Activated T-cell treated with anti-CD3 and anti-CD28 coated beads, Interleukin-2, amount 50 U/mL, for 72 hours (primary cell): Measurements from ENCODE around the gene CRYZL1. TPM values are rescaled to one million over a fixed set of nuclear protein-coding genes. Genes with fewer than 3 reads are reported as not detected.

Source experiments
- ATAC-seq, 2 donors: fragments of 150-1000 bp; cut with Tn5 transposase; replicated peaks in 1 of 2; 2 replicates each; pipeline ENCODE4 v1.10.0; 2021; ENCODE audit warnings: moderate library complexity in 2 of 2, mild to moderate bottlenecking in 1 of 2
- DNase-seq, 2 donors: peaks; one replicate each; pipeline ENCODE4 v3.0.0; 2021 to 2022; ENCODE audit warnings: mixed read lengths in 1 of 2
- H3K27ac Mint-ChIP-seq: one replicate; pipeline ENCODE4 v1.8.0; 2022; ENCODE audit warnings: mild to moderate bottlenecking, moderate library complexity, mixed read lengths
- H3K27me3 Mint-ChIP-seq: one replicate; pipeline ENCODE4 v1.8.0; 2022; ENCODE audit warnings: low read depth, mixed read lengths
- H3K36me3 Mint-ChIP-seq, 2 donors: one replicate each; pipeline ENCODE4 v1.8.0; 2022; ENCODE audit warnings: mixed read lengths in 2 of 2, mild to moderate bottlenecking in 1 of 2; ENCODE audit not compliant: insufficient read depth in 2 of 2
- H3K4me1 Mint-ChIP-seq: one replicate; pipeline ENCODE4 v1.8.0; 2022; ENCODE audit warnings: low read depth, mixed read lengths
- H3K4me3 Mint-ChIP-seq, 2 donors: one replicate each; pipeline ENCODE4 v1.8.0; 2022; ENCODE audit warnings: mild to moderate bottlenecking in 2 of 2, mixed read lengths in 2 of 2, moderate library complexity in 2 of 2
- H3K9me3 Mint-ChIP-seq, 2 donors: one replicate each; pipeline ENCODE4 v1.8.0; 2022; ENCODE audit warnings: mixed read lengths in 2 of 2
- total RNA-seq, 2 donors: library from RNA; stranded (reverse); gene quantifications; one replicate each; pipeline ENCODE4 v1.2.3, GENCODE V29; 2022

Gene CRYZL1
- total RNA-seq, 2 donors from 2014 or later = 42.0 to 46.4 TPM

DNA sequence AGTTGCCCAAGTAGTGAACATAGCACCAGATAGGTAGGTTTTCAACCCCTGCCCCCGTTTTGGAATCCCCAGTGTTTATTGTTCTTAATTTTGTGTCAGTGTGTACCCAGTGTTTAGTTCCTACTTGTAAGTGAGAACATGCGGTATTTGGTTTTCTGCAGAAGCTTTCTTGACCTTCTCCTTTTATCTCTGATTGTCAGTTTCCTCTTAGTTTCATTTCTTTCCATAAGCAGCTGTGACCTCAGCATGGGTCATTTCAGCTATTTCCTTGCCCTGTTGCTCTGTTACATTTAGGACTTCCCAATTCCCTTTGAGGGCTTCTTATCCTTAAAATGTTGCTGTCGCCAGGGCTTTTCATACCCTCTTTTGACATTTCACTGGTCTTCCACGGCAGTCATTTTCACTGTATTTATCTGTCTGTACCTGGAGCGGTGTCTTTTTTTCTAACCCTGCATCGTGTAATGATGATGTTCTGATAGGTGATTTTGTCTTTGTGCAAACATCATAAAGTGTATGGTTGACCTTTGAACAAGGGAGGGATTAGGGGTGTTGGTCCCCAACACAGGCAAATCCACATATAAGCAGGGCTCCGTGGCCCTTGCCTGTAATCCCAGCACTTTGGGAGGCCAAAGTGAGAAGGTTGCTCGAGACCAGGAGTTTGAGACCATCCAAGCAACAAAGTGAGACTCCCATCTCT, 15.7 kb upstream of the CRYZL1 start:
- peaks cover 6% of the 10 kb centered on the region for H3K4me1 Mint-ChIP-seq
- ATAC-seq (no peak), DNase-seq (no peak)
- no peak overlapping the region for H3K4me3 Mint-ChIP-seq
- H3K27ac Mint-ChIP-seq = no peak overlapping the region
- peaks cover 0 to 4% of the 10 kb centered on the region in 2 donors for H3K9me3 Mint-ChIP-seq
- H3K36me3 Mint-ChIP-seq = no peaks in the 10 kb centered on the region
- peaks cover 8% of the 10 kb centered on the region for H3K27me3 Mint-ChIP-seq

DNA sequence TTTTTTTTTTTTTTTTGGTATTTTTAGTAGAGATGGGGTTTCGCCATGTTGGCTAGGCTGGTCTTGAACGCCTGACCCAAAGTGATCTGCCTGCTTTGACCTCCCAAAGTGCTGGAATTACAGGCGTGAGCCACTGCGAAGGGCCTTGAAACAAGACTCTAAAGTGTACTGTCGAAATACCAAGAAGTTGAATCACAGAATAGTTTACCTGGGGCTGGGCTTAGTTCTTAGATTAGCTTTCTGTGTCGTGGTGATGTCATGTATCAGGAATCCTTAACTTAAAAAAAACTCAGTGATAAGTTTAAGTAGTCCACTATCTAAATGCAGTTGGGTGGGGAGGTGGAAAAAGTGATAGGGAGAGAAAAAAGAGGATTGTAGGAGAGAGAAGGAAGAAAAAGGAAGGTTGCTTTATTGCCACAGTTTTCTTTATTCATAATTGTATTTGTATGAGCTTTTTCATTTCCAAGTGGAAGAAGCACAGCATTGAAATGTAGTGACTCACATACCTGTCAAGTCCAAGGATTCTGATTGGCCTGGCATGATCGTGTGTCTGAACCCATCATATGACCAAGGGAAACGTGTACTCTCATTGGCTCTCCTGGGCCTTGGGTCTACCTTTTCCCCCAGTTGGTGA, 14.2 kb upstream of the CRYZL1 start:
- ATAC-seq (no peak), DNase-seq (no peak)
- Mint-ChIP-seq H3K27me3 (peaks cover 8% of the 10 kb centered on the region), H3K9me3 (no peaks in the 10 kb centered on the region), H3K4me3 (no peak overlapping the region), H3K36me3 (no peaks in the 10 kb centered on the region), H3K4me1 (peaks cover 6% of the 10 kb centered on the region), H3K27ac (no peak overlapping the region)

DNA sequence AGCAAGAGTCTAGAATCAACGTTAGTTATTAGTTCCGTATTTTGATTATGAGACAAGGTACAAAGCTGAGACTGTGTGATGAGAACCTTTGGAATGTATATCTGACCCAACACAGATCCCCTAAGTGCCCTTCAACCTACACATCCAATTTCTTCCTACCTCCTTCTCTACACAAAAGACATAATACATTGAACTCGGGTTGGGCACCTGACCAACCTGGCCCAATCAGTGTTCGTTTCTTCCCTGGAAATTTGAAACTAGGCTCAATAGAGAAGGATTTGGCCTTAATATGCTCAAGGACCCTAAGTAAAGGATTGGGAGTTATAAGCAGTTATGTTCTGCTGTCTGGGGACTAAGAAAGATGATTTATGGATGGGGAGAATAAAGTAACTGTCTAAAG, 12.9 kb upstream of the CRYZL1 start:
- H3K4me1 Mint-ChIP-seq = peaks cover 6% of the 10 kb centered on the region
- ATAC-seq = no peak
- H3K27me3 Mint-ChIP-seq = peaks cover 8% of the 10 kb centered on the region
- DNase-seq = no peak
- H3K27ac Mint-ChIP-seq = no peak overlapping the region
- H3K4me3 Mint-ChIP-seq = no peak overlapping the region
- no peaks in the 10 kb centered on the region for H3K9me3 Mint-ChIP-seq
- H3K36me3 Mint-ChIP-seq = no peaks in the 10 kb centered on the region

DNA sequence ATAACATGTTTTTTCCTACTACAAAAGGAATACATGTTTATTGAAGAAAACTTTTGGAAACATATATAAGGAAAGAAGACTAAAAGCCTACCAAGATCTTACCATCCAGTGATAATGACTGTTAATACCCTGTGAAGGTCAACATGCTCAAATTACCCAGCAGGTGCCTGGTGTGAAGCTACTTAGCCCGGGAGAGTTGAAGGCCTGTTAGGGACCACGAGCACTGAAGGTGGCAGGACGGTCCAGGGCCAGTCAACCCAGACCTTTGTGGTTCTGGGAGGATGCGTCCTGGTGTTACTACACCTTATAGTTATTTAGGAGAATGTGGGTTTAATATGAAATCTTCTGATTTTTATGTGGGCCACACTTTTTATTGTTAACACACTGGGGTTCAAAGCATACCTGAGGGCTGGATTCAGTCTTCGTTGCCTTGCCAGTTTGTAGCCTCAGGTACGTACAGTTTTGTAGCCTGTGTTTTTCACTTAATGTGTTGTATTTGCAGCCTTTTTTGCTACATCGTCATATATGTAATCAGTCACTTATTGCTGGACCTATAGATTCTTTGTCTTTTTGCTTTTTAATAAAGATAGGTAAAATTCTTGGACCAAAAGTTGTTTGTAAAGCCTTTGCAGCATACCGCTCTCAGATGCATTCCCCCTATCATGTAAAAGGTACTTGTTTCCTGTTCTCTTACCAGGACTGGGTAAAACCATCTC, 10.6 kb upstream of the CRYZL1 start:
- H3K4me1 Mint-ChIP-seq = peaks cover 6% of the 10 kb centered on the region
- no peak for ATAC-seq

DNA sequence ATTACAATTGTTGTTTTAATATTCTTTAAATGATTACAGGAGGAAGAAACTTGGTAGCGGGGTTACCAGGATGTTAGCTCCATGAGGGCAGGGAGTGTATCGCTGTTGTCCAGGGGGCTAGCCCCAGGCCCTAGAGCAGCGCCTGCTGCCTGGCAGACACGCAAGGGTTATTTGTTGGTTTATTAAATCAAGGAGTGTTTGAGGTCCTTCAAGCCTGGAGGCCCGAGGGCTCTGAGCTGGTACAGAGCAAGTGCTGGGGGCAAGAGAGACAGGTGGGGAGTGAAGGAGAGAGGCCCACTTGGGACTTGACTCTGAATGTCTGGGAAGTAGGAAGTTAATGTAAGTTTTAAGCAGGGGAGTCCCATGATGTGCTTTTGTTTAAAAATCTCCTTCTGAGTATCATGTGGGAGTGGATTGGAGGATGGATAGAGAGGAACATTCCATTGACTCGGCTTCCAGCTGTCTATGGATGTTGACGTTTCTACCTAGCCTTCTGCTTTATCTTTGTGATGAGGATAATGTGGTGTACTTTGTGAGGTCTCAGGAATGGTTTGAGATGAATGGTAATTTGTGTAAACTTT, 9.5 kb upstream of the CRYZL1 start:
- Mint-ChIP-seq H3K4me3 (no peak overlapping the region), H3K4me1 (peaks cover 6% of the 10 kb centered on the region), H3K36me3 (no peaks in the 10 kb centered on the region), H3K9me3 (no peaks in the 10 kb centered on the region), H3K27me3 (no peaks in the 10 kb centered on the region), H3K27ac (no peak overlapping the region)
- ATAC-seq (no peak), DNase-seq (no peak)

More for the DNA sequence above, 10.6 kb upstream of the CRYZL1 start:
- Mint-ChIP-seq H3K27me3 (no peaks in the 10 kb centered on the region), H3K4me3 (no peak overlapping the region), H3K27ac (no peak overlapping the region), H3K9me3 (no peaks in the 10 kb centered on the region), H3K36me3 (no peaks in the 10 kb centered on the region)
- no peak for DNase-seq

- Mint-ChIP-seq H3K27me3 (no peaks in the 10 kb centered on the region), H3K4me1 (no peaks in the 10 kb centered on the region), H3K9me3 (no peaks in the 10 kb centered on the region), H3K27ac (no peak overlapping the region), H3K36me3 (no peaks in the 10 kb centered on the region), H3K4me3 (no peak overlapping the region)
- ATAC-seq (no peak), DNase-seq (no peak)
These were observed 8.7 kb upstream of the CRYZL1 start for GRCh38 chr21:33650230-33650629.

GRCh38 chr21:33648555-33648954, 7.0 kb upstream of the CRYZL1 start:
- Mint-ChIP-seq H3K4me3 (no peak overlapping the region), H3K4me1 (peaks cover 3% of the 10 kb centered on the region), H3K9me3 (no peaks in the 10 kb centered on the region), H3K27me3 (peaks cover 16% of the 10 kb centered on the region), H3K27ac (no peak overlapping the region), H3K36me3 (no peaks in the 10 kb centered on the region)
- DNase-seq = no peak
- no peak for ATAC-seq

GRCh38 chr21:33647587-33647986, 6.0 kb upstream of the CRYZL1 start:
- DNase-seq (no peak), ATAC-seq (no peak)
- Mint-ChIP-seq H3K27ac (no peak overlapping the region), H3K4me1 (peaks cover 6% of the 10 kb centered on the region), H3K4me3 (no peak overlapping the region), H3K36me3 (no peaks in the 10 kb centered on the region), H3K27me3 (peaks cover 20% of the 10 kb centered on the region), H3K9me3 (no peaks in the 10 kb centered on the region)

- Mint-ChIP-seq H3K27ac (no peak overlapping the region), H3K27me3 (peaks cover 20% of the 10 kb centered on the region), H3K4me1 (peaks cover 6% of the 10 kb centered on the region), H3K36me3 (no peaks in the 10 kb centered on the region), H3K9me3 (no peaks in the 10 kb centered on the region), H3K4me3 (no peak overlapping the region)
- ATAC-seq = no peak
- no peak for DNase-seq
These were observed 4.2 kb upstream of the CRYZL1 start for GRCh38 chr21:33645730-33646129.

DNA sequence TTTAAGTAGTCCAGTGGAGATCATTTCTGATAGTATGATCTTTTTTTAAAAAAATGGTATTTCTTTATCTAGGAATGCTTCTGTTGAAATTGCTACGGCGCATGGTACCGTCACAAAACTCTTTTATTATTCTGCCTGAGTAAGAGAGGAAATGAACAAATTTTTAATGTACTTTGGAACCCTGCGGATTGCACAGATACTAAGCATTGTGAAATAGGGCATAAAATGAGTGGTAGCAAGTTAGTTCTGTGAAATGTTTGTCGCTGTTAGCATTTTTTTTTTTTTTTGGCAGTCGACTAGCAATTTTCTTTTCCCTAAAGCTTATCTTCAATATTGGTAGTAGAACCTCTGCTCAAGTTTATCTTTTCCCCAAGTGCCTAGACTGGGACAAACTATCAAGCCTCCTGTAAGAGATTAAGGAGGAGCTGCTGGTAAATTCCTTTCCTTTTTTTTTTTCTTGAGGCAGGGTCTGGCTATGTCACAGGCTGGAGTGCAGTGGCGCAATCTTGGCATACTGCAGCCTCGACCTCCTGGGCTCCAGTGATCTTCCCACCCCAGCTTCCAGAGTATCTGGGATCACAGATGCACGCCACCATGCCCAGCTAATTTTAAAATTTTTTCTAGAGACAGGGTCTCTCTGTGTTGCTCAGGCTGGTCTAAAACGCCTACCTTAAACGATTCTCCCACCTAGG, 3.0 kb upstream of the CRYZL1 start:
- Mint-ChIP-seq H3K27me3 (peaks cover 20% of the 10 kb centered on the region), H3K27ac (no peak overlapping the region), H3K9me3 (no peaks in the 10 kb centered on the region), H3K36me3 (no peaks in the 10 kb centered on the region), H3K4me3 (peak overlapping the region in 1 of 2 donors; percentile 38), H3K4me1 (peaks cover 6% of the 10 kb centered on the region)
- ATAC-seq (no peak), DNase-seq (no peak)

GRCh38 chr21:33643658-33644311, 2.2 kb upstream of the CRYZL1 start:
- no peak for DNase-seq
- Mint-ChIP-seq H3K9me3 (no peaks in the 10 kb centered on the region), H3K4me1 (peaks cover 6% of the 10 kb centered on the region), H3K36me3 (no peaks in the 10 kb centered on the region), H3K4me3 (peak overlapping the region; percentile 85 to 91), H3K27ac (no peak overlapping the region), H3K27me3 (peaks cover 20% of the 10 kb centered on the region)
- no peak for ATAC-seq

GRCh38 chr21:33642896-33643657, 1.5 kb upstream of the CRYZL1 start:
- Mint-ChIP-seq H3K4me1 (peaks cover 6% of the 10 kb centered on the region), H3K4me3 (peak overlapping the region; percentile 85 to 91), H3K27me3 (peaks cover 20% of the 10 kb centered on the region), H3K9me3 (no peaks in the 10 kb centered on the region), H3K27ac (peak overlapping the region; percentile 38), H3K36me3 (no peaks in the 10 kb centered on the region)
- ATAC-seq = peak in 1 of 2 donors; percentile 2
- DNase-seq = peak; percentile 25 to 29
